HG03039 (cell line): ENCODE data around the gene ADAMTSL3.
"Not testable (repeated sequence)": the region's sequence is repeated elsewhere in the genome, so short reads cannot be mapped to it uniquely, and the experiment has no call there.

ENCODE experiments used
- ATAC-seq: cut with Tn5 transposase; IDR thresholded peaks from one replicate; pipeline ENCODE4 v1.9.1; 2021; ENCODE audit warnings: mild to moderate bottlenecking, moderate library complexity; ENCODE audit not compliant: unreplicated experiment

ADAMTSL3 gene

DNA sequence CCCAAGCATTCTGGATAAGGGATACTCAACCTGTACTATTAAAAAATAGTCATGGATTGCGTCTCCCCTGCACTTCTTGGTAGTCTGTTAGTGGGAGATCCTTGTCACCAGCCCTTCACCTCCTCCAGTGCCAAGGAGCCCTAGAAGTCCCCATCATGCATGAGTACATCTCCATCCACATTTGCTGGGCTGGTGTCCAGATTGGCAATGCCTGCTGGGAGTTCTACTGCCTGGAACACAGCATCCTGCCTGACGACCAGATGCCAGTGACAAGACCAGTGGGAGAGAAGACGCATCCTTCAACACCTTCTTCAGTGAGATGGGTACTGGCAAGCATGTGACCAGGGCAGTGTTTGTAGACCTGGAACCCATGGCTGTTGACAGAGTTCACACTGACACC is 85.7 kb downstream of the ADAMTSL3 start:
- ATAC-seq, result no peak

DNA sequence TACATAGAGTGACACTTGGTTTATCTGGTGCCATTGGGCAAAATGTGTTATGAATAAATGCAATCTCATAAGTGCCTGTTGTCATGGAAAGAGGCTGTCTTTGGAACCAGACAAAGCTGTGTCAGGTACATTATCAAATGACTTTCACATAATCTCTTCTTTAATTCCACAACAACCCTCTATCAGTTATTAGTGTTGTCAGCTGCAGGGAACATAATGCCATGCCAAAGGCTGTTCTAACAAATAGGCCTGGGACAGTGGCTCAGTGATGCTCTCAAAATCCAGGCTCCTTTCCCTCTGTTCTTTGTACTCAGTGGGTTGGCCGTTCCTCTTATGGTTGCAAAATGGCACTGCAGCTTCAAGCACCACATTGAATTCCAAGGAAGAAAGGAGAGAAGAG is 91.8 kb downstream of the ADAMTSL3 start:
- ATAC-seq, result no peak

DNA sequence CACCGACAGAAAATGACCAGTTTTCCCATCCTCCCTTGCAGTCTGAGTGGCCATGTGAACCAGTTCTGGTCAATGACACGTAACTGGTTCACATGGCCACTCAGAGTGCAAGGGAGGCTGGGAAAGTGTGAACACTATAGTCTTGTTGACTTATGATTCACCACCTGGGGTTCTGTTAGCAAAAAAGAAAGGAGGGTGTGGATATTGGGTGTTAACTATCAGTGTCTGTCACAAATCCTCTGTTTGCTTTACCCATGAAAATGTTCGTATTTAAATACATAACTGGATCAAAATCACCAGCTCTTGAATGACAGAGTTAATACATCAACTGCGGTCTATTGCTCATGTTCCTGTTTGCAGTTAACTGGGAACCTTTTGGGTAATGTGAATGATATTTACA is 92.3 kb downstream of the ADAMTSL3 start:
- no peak for ATAC-seq

DNA sequence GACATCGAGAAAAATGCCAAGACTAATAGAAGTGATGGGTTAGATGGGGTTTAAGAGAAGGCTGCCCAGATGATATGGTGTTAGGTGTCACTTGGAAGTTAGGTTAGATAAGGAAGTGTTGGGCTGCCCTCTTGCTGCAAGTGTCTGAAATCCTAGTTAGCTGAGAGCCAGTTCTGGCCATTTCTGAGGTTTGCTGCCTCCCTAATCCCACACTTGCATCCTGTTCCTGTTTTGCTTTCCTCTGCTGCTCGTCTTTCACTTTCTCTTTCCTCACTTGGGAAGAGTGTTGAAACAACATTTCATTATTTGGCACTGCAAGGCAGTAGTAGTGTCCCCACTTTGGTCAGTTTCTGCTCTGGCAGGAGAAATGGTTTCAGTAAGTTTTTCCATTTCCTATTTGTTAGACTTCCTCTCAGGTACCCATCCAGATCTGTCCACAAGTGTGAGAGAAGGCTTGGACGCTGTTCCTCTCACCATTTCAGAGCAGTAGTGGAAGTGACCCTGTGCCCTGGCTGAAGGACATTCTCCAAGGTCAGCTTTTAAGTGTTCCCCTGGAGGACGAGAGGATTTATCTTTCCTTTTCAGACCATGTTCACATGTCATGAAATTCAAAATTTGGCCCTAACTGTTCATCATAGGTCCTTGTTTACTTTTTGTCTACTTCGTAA is 93.3 kb downstream of the ADAMTSL3 start:
- no peak for ATAC-seq

DNA sequence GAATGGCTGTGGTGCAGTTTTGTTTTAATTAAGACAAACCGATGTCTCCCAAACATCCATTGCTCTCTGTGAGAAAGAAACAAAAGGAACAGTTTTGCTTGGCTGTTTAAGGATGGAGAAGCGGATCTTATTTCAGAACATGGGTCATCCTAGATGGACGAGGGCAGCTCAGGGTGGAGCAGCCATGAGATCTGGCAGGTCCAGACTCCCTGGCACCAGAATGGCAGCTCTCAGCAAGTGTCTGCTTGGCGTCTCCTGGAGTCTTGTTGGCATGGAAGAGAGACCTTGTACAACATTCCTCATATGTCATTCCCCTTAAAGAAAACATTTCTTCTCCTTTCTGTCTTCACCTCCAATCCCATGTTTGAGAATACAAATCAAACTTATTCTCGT is 93.8 kb downstream of the ADAMTSL3 start:
- no peak for ATAC-seq

DNA sequence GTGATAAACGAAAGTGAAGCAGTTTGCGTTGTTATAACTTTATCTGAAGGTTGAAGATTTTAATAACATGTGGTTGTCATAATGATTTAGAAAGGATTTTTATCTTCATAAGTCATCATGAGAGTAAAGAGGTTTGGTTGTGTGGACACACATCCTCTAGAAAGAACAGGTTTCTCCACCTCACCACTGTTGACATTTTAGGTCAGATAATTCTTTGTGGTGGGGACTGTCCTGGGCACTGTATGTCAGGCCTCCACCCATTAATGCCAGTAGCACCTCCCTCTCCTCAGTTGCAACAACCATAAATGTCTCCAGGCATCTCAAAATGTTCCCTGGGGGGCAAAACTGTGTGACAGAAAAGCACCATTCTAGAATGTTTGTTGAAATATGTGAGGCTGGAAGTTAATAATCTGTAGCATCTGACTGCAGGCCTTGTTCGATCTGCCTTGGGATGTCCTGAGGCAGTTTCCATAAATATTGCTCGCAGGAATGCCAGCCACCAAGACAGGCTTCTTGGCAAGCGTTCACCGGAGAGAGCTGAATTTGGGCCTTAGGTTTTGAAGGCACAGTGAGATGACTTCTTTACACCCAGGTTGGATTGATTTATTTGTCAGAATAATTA is 100.1 kb downstream of the ADAMTSL3 start:
- ATAC-seq, result no peak

DNA sequence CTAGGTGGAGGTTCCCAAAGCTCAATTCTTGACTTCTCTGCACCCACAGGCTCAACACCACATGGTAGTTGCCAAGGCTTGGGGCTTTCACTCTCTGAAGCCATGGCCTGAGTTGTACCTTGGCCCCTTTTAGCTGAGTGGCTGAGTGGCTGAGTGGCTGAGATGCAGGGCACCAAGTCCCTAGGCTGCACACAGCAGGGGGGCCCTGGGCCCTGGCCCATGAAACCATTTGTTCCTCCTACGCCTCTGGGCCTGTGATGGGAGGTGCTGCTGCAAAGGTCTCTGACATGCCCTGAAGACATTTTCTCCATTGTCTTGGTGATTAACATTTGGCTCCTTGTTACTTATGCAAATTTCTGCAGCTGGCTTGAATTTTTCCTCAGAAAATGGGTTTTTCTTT is 103.4 kb downstream of the ADAMTSL3 start:
- ATAC-seq, result not testable (repeated sequence)

DNA sequence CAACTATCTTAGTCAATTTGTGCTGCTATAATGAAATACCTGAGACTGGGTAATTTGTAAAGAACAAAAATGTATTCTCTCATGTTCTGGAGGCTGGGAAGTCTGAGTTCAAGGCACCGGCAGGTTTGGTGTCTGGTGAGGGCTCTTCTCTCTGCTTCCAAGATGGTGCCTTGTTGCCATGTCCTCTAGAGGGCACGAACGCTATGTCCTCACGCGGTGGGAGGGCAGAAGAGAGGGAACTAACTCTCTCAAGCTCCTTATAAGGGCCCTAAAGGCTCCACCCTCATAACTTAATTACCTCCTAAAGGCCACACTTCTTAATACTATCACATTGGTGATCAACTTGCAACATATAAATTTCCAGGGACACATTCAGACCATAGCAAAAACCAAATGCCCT is 108.4 kb downstream of the ADAMTSL3 start:
- ATAC-seq, result no peak

DNA sequence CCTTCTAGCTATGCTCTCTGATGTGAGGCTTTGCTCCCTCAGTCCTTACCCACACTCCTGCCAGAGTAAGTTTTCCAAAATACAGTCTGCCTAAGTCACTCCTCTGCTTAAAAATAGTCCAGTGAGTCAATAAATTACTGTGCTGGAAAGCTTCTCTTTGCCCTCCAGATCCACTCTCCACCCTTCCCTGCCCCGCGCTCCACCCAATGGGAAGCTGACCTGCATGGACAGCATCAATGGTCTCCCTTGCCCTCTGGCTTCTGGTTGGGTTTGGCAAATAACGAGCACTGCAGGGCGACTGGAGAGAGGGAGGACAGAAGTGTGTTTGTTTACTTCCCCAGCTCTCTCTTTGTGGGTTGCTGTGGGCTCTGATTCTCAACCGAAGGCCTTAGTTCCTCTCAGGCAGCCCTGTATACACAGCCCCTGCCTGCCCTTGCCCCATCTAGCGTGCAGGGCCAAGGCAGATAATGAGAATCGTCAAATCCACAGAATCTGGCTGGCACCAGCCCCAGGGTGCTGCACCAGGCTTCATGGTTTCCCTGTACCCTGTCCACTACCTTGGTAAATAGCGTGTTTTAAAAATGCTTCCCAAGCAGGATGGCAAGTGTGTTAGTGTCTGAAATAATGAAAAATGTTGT is 110.4 kb downstream of the ADAMTSL3 start:
- no peak for ATAC-seq

DNA sequence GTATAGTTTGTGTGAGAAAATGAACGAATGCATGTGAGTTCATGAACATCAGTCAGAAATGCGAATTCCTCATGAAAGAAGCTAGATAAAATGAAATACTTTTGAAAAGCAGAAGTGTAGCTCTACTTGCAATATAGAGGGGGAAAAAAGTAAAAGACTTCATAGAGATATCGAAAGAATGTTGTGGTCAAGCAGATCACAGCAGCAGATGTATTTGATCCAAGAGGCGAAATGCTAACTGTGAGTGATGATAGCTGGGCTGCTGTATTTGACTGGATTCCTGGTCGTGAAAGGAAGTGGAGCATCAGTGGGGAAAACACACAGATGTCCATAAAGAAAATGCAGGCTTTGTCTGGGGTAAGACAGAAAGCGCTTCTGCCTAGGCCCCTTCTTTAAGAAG is 112.4 kb downstream of the ADAMTSL3 start:
- no peak for ATAC-seq

DNA sequence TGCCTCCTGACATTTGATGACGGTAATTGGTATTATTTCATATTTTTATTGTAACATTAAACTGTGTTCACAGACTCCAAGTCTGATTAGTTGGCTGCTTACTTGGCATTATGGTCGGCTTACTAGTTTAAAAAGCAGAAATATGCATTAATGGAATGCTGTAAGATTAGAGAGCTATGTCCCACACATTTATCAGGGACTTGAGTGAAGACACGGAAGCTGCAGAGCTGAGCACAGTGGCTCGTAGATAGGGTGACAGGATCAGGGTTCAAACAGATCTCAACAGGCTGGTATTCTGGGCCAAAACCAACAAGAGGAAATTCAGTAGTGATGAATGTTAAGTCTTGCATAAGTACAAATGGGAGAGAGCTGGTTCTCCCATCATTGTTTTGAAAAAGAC is 113.8 kb downstream of the ADAMTSL3 start:
- ATAC-seq, result no peak

DNA sequence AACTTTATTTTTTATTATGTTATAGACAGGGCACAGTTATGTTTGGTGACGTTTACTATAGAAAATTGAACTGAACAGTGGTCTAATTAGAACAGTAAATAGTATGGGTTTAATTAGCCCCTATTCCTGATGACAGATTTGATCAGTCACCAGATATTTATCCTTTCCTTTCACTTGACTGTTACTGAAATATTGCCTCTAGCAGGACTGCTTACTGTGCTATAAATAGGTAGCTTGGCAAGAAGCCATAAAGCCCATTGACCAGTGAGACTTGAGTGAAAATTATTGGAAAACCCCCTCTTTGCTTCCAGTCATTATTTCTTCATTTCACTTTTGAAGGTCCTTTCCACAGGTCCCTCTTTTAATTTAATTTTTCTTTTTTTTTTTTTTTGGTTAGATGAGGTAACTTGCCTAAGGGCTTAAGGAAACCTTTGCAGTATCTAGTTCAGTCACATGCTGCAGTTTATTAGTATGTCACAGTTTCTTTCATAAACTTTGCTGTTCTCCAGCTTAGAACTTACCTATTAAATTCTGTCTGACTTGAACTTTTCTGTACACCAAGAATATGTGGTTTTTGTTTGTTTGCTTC is 115.6 kb downstream of the ADAMTSL3 start:
- ATAC-seq, result no peak

DNA sequence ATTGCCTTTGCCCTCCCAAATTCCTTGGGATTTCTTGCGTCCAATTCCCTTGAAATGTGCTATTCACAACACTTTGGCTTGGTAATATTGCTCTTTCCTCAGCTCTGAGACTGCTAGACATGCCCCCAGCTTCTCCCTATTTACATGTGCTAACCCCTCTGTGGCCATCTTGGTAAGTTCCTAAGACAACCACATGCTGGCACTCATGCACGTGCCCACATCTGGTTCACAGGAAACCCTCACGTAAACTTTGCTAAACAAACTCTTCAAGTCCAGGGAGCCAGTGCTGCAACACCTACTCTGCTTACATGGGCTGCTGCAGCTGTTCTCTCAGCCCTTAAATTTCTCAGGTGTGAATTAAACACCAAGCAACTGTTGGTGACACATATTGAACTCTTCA is 121.8 kb downstream of the ADAMTSL3 start:
- no peak for ATAC-seq

DNA sequence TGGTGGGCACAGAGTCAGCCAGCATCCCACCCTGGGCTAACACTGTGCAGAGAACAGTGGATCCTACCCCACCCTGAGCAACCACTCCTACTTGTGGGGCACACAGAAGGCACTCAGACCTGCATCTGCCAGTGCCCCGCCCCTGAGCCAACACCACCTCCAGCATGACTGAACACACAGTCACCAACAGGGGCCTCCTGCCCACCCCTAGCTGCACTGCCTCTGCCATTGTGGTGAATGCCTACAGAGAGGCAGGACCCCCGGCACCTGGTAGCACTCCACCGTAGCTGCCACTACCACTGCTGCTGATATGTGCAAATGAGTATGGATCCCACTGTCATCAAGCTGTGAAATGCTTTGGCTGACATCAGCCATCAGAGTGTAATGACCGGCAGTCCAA is 123.1 kb downstream of the ADAMTSL3 start:
- no peak for ATAC-seq

DNA sequence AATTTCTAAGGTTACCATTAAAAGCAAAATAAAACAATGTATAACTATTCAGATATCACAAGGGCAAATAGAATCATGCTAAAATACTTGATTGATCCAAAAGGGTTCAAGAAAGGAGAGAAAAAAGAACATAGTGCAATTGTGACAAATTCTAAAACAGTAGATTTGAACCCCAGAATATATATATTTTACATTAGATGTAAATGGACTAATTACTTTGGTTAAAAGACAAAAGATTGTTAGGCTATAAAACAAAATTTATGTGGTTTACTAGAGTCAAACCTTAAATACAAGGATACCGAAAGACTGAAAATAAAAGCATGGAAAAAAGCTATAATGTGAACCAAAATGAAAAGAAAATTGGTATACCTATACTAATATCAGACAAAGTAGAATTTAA is 129.3 kb downstream of the ADAMTSL3 start:
- ATAC-seq, result no peak

DNA sequence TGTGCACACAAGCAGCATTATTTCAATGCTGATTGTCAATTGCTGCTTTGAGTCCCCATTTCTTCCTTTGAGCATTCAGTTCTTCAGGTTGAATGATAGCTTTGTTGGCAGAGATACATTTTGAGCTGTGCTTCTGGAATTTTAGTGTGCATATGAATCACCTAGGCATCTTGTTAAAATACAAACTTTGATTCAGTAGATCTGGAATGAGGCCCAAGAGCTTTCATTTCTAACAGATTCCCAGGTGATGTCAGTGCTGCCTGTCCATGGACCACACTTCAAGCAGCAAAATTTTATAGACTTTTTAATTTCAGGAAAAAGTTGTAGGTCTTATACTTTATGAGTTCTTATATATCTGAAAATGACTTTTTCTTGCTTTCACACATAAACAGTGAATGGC is 131.1 kb downstream of the ADAMTSL3 start:
- ATAC-seq, result no peak

DNA sequence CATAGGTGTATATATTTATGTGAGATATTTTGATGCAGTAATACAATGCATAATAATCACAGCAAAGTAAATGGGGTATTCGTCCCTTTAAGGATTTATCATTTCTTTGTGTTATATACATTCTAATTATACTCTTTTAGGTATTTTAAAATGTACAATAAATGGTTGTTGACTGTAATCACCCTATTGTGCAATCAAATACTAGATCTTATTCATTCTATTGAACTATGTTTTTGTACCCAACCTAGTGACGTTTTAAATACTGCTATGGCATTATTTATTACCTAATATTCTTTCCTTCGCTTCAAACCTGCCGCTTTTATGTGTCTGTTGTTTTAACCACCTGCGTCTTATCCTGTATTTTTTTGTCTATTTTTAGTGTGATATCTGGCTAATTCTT is 132.4 kb downstream of the ADAMTSL3 start:
- no peak for ATAC-seq

DNA sequence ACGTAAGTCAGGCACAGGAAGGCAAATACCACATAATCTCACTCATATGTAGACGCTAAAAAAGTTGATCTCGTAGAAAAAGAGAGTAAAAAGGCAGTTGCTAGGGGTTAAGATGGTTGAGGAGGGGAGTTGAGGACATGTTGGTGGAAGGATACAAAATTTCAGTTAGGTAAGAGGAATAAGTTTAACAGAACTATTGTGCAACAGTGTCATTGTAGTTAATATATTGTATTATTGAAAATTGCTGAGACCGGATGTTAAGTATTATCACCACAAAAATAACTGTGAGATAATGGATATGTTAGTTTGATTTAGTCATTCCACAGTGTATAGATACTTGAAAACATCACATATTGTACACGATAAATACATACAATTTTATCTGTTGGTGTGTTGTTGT is 139.1 kb downstream of the ADAMTSL3 start:
- ATAC-seq, result no peak

DNA sequence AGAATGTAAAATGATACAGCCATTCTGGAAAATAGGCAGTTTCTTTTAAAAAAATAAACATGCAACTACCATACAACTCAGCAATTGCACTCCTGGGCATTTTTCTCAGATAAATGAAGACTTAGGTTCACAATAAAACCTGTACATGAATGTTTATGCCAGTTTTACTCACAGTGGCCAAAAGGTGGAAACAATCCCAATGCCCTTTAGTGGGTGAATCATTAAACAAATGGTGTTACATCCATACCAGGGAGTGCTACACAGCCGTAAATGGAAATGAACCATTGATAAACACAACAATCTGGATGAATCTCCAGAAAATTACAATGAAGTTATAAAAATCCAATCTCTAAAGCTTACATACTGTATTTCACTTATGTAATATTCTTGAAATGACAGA is 140.3 kb downstream of the ADAMTSL3 start:
- no peak for ATAC-seq

DNA sequence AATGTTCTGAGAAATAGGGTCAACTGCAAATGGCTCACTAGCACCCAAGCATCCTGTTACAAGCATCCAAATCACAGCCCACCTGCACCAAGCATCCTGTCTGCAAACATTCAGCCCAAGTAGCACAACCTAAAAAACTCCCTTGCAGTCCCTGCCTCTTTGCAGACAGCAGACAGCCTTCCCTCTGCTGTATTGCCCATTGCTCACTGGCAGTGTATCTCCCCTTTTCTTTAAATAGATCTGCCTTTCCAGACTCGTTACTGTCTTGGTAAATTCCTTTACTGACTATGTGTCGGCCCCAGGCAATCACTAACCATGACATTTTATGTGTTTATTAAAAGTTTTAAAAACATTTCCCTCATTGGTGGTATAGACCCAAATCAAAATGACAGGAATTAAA is 155.4 kb downstream of the ADAMTSL3 start:
- no peak for ATAC-seq

DNA sequence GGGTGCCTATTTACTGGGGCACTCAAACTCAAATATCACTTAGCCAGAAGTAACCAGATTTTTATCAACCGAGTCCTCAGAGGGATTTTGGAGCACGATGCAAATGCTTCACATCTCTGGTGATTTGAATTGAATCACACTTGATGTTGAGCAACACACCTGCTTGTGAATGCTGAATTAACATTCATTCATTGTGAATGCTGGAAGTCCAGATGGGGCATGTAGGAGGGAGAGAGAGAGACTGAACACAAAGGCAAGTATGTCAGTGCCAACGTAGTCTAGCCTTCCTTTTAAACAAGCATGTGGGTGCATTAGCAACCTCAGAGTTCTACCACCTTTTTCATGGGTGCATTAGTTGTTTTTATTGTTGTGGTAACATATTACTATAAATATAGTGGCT is 156.2 kb downstream of the ADAMTSL3 start:
- no peak for ATAC-seq

DNA sequence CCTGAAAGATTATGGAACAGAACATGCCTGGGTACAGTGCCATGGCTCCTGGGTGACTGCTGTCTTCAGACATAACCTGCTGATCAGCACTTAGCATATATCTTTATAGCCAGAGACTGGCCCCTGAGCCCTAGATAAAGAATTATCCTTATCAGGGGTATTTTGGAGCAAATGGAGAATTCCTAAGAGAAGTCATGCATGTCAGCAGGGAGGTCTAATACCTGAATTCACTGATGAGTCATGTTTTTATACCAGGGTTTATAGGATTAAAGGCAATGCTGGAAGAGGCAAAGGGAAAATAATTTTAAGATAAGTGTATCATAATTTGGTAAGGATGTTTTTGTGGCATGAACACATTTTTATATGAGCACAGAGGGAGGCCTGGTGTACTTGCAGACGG is 159.8 kb downstream of the ADAMTSL3 start:
- ATAC-seq, result no peak
